Inflammatory macrophage treated with lipopolysaccharide for 4 hours (primary cell): ENCODE measurements around the gene GRAMD1B.

Experiments
- DNase-seq: peaks from one replicate; pipeline ENCODE4 v3.0.0-alpha.2; 2020

The GRAMD1B gene

GRCh38 chr11:123653827-123654565, 223.9 kb downstream of the GRAMD1B start:
- no peak for DNase-seq

- DNase-seq = no peak
These were observed 224.6 kb downstream of the GRAMD1B start, which contains the start of gene SCN3B for GRCh38 chr11:123654566-123655081. SCN3B (minus strand) TSS chr11:123654624; CDS start chr11:123653801, 823 bp downstream.

- DNase-seq = no peak
These were observed 229.2 kb downstream of the GRAMD1B start for GRCh38 chr11:123659311-123659710.

GRCh38 chr11:123659965-123660364, 229.9 kb downstream of the GRAMD1B start:
- peak; percentile 2 for DNase-seq

- DNase-seq = no peak
These were observed 235.2 kb downstream of the GRAMD1B start for GRCh38 chr11:123665306-123665705.

- no peak for DNase-seq
These were observed 240.0 kb downstream of the GRAMD1B start for GRCh38 chr11:123670081-123670480.

- no peak for DNase-seq
These were observed 241.5 kb downstream of the GRAMD1B start for GRCh38 chr11:123671534-123671933.

- no peak for DNase-seq
These were observed 242.5 kb downstream of the GRAMD1B start for GRCh38 chr11:123672568-123672967.

GRCh38 chr11:123674297-123674696, 244.2 kb downstream of the GRAMD1B start:
- no peak for DNase-seq
